Esophagus (tissue), 2 donors: ENCODE results near the gene ADGRG1. TPM values are rescaled to one million over a fixed set of nuclear protein-coding genes. Genes with fewer than 3 reads are reported as not detected.

ENCODE experiments used
- H3K27ac ChIP-seq, 2 donors: one replicate each; pipeline ENCODE4 v1.5.1; 2013; ENCODE audit warnings: low read depth in 2 of 2, mild to moderate bottlenecking in 2 of 2, inconsistent platforms in 1 of 2, low read length in 1 of 2, moderate library complexity in 1 of 2
- H3K27me3 ChIP-seq, 2 donors: one replicate each; pipeline ENCODE4 v1.6.1; 2013; ENCODE audit warnings: low read length in 2 of 2, control low read depth in 1 of 2, mild to moderate bottlenecking in 1 of 2; ENCODE audit not compliant: insufficient read depth in 2 of 2, control insufficient read depth in 1 of 2
- H3K36me3 ChIP-seq, 2 donors: one replicate each; pipeline ENCODE4 v1.6.1; 2013; ENCODE audit warnings: low read length in 1 of 2; ENCODE audit not compliant: control insufficient read depth in 2 of 2, insufficient read depth in 2 of 2
- H3K4me1 ChIP-seq, 2 donors: one replicate each; pipeline ENCODE4 v1.6.1; 2013; ENCODE audit warnings: low read length in 1 of 2; ENCODE audit not compliant: control insufficient read depth in 2 of 2, insufficient read depth in 2 of 2
- H3K4me3 ChIP-seq, 2 donors: one replicate each; pipeline ENCODE4 v1.5.1; 2013; ENCODE audit warnings: low read length in 2 of 2, mild to moderate bottlenecking in 2 of 2, low read depth in 1 of 2, moderate library complexity in 1 of 2
- H3K9me3 ChIP-seq, 2 donors: one replicate each; pipeline ENCODE4 v1.6.1; 2013; ENCODE audit warnings: mild to moderate bottlenecking in 2 of 2, low read depth in 1 of 2, low read length in 1 of 2, moderate library complexity in 1 of 2; ENCODE audit not compliant: control insufficient read depth in 2 of 2, insufficient read depth in 1 of 2
- WGBS, 2 donors: extraction: QIAGEN DNeasy Blood & Tissue Kit; methylation state at CpG; one replicate each; pipeline ENCODE4 v1.1.7; 2013; 5-methylcytosine and 5-hydroxymethylcytosine counted together
- polyA plus RNA-seq, 2 donors: library from polyadenylated mRNA; stranded (reverse); fragments of 200-250 nt; gene quantifications; one replicate each; pipeline ENCODE4 v1.2.3, GENCODE V29; 2013
- donor health status: healthy with polysubstance abuse.
- donor health status: Bipolar disorder and iron deficiency.

Gene ADGRG1
- polyA plus RNA-seq, 2 donors, result 30.9 to 31.1 TPM

DNA sequence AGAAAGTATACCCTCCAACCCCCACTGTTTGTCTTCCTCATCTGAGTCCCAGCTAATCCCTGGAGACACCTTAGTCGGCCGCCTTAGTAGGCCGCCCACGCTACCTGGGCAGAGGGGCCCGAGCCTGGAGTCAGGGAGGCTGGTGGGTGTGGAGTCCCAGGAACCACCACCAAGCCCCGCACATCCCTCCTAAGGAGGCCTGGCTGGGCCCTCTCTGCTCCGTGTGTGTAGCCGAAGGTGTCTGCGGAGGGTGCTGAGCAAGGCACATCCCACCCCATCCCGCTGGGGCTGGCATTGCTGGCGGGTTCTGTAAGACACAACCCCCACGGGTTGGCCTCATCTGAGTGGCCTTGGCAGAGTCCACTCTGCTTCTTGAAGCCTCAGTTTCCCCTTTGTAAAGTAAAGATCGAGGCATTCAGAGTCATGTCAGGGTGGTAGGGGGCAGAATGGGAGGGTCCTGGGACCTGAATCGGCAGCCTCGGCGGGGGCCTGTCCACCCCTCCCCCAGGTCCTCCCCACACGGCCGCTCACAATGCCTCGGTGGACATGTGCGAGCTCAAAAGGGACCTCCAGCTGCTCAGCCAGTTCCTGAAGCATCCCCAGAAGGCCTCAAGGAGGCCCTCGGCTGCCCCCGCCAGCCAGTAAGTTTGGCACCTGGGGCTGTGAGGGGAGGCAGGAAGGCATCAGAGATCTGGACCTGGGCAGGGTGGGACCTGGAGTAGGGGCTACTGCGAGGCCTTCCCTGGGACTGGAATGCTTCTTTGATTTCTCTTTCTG lies 24.5 kb downstream of the ADGRG1 start:
- Histone ChIP-seq H3K4me1 (peaks cover 0 to 3% of the 10 kb centered on the region in 2 donors), H3K4me3 (no peak overlapping the region), H3K9me3 (no peaks in the 10 kb centered on the region), H3K27ac (no peak overlapping the region), H3K27me3 (no peaks in the 10 kb centered on the region), H3K36me3 (peaks cover 0 to 37% of the 10 kb centered on the region in 2 donors)
- WGBS, 2 donors, result 91 to 93% methylated on average over 23 of the region's 23 CpGs

- WGBS, 2 donors, result 40 to 51% methylated on average over 16 of the region's 16 CpGs
- Histone ChIP-seq H3K4me3 (no peak overlapping the region), H3K27ac (no peak overlapping the region), H3K4me1 (no peaks in the 10 kb centered on the region), H3K36me3 (peaks cover 5 to 45% of the 10 kb centered on the region in 2 donors), H3K9me3 (no peaks in the 10 kb centered on the region), H3K27me3 (no peaks in the 10 kb centered on the region)
Observed at GRCh38 chr16:57653936-57654335, 25.5 kb downstream of the ADGRG1 start.

- H3K27me3 ChIP-seq, result no peaks in the 10 kb centered on the region
- WGBS, 2 donors, result 79 to 83% methylated on average over 11 of the region's 11 CpGs
- no peaks in the 10 kb centered on the region for H3K4me1 ChIP-seq
- H3K9me3 ChIP-seq, result no peaks in the 10 kb centered on the region
- H3K36me3 ChIP-seq, result peaks cover 13 to 53% of the 10 kb centered on the region in 2 donors
- no peak overlapping the region for H3K4me3 ChIP-seq
- no peak overlapping the region for H3K27ac ChIP-seq
Observed at GRCh38 chr16:57656342-57656955, 28.0 kb downstream of the ADGRG1 start.

DNA sequence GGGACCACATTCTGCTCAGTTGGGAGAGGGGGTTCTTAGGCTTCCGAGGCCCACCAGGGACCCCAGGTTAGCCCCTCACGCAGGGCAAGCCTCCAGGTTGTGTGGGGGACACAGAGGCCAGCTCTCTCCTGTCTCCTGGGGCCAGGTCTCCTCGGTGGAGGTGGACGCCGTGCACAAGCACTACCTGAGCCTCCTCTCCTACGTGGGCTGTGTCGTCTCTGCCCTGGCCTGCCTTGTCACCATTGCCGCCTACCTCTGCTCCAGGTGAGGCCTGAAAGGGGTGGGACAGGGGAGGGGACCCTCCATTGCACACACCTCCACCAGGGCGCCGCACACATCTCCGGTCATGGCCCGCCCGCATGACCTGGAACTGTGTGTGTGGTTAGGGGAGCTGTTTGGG lies 28.8 kb downstream of the ADGRG1 start:
- peaks cover 13 to 52% of the 10 kb centered on the region in 2 donors for H3K36me3 ChIP-seq
- no peaks in the 10 kb centered on the region for H3K4me1 ChIP-seq
- H3K27me3 ChIP-seq, result no peaks in the 10 kb centered on the region
- H3K27ac ChIP-seq, result no peak overlapping the region
- no peaks in the 10 kb centered on the region for H3K9me3 ChIP-seq
- no peak overlapping the region for H3K4me3 ChIP-seq
- WGBS, 2 donors, result 90 to 93% methylated on average over 13 of the region's 13 CpGs

- H3K4me1 ChIP-seq, result no peaks in the 10 kb centered on the region
- H3K4me3 ChIP-seq, result no peak overlapping the region
- H3K9me3 ChIP-seq, result no peaks in the 10 kb centered on the region
- no peaks in the 10 kb centered on the region for H3K27me3 ChIP-seq
- peaks cover 13 to 53% of the 10 kb centered on the region in 2 donors for H3K36me3 ChIP-seq
- whole genome bisulfite sequencing, 2 donors, result 86 to 90% methylated on average over 10 of the region's 10 CpGs
- no peak overlapping the region for H3K27ac ChIP-seq
Observed at GRCh38 chr16:57658130-57658877, 29.9 kb downstream of the ADGRG1 start.

GRCh38 chr16:57658878-57659674 lies 30.6 kb downstream of the ADGRG1 start:
- WGBS, 2 donors, result 81 to 82% methylated on average over 19 of the region's 19 CpGs

DNA sequence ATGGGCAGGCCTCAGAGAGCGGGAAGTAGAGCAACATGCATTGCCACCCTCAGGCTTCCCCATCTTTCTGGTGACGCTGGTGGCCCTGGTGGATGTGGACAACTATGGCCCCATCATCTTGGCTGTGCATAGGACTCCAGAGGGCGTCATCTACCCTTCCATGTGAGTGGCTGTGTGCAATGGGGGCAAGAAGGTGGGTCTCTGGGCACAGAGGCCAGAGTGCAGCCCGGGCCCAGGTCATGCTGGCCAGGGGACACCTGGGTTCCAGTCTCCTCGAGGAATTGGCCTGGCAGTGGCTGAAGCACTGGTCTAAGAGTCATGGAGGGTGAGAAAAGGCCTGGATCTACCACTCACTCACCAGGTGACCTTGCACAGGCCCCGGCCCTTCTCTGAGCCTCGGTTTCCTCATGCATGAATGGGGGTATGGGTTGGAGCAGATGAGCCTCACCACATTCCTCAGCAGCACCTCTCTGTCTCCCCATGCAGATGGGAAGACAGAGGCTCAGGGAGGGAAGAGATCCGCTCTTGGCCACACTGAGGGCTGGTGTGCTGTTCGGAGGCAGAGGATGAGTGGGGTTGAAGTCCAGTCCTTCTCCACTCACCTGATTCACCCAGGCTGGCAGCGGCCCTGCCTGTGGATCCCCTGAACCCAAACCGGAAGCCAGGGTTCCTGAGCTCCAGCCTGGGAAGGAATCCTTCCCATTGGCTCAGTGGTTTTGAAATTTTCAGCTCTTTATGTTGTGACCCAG lies 32.5 kb downstream of the ADGRG1 start:
- no peak overlapping the region for H3K27ac ChIP-seq
- WGBS, 2 donors, result 86 to 90% methylated on average over 11 of the region's 11 CpGs
- no peaks in the 10 kb centered on the region for H3K9me3 ChIP-seq
- H3K4me1 ChIP-seq, result no peaks in the 10 kb centered on the region
- no peak overlapping the region for H3K4me3 ChIP-seq
- no peaks in the 10 kb centered on the region for H3K27me3 ChIP-seq
- peaks cover 13 to 57% of the 10 kb centered on the region in 2 donors for H3K36me3 ChIP-seq

More at GRCh38 chr16:57658878-57659674, 30.6 kb downstream of the ADGRG1 start:
- Histone ChIP-seq H3K9me3 (no peaks in the 10 kb centered on the region), H3K4me3 (no peak overlapping the region), H3K4me1 (no peaks in the 10 kb centered on the region), H3K27ac (no peak overlapping the region), H3K36me3 (peaks cover 13 to 57% of the 10 kb centered on the region in 2 donors), H3K27me3 (no peaks in the 10 kb centered on the region)

DNA sequence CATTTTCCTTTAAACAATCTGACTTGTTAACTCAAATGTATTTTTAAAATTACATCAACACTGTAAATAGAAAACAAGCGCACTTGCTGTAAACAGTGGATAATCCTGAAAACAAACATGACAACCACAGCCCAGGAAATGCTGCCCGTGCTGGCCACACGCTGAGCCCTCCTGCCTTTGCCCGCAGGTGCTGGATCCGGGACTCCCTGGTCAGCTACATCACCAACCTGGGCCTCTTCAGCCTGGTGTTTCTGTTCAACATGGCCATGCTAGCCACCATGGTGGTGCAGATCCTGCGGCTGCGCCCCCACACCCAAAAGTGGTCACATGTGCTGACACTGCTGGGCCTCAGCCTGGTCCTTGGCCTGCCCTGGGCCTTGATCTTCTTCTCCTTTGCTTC lies 33.1 kb downstream of the ADGRG1 start:
- Histone ChIP-seq H3K4me1 (no peaks in the 10 kb centered on the region), H3K27me3 (no peaks in the 10 kb centered on the region), H3K9me3 (no peaks in the 10 kb centered on the region), H3K36me3 (peaks cover 13 to 55% of the 10 kb centered on the region in 2 donors), H3K27ac (no peak overlapping the region), H3K4me3 (no peak overlapping the region)
- WGBS, 2 donors, result 79% methylated on average over 7 of the region's 7 CpGs
